ENCODE data around the gene OTULINL.

OTULINL gene

GRCh38 chr5:14577079-14577725 is 4.4 kb upstream of the OTULINL start:
- DNase-seq = no peak

GRCh38 chr5:14577971-14578370 is 3.6 kb upstream of the OTULINL start:
- no peak for DNase-seq

- no peak for DNase-seq
Observed at GRCh38 chr5:14579246-14579645, 2.3 kb upstream of the OTULINL start.

- no peak for DNase-seq
Observed at GRCh38 chr5:14579731-14580397, 1.7 kb upstream of the OTULINL start.

- no peak for DNase-seq
Observed at GRCh38 chr5:14580398-14581034, 1.1 kb upstream of the OTULINL start.

- DNase-seq = peak; percentile 86 to 87
Observed at GRCh38 chr5:14581891-14582796, 552 bp downstream of the OTULINL start.

GRCh38 chr5:14582797-14583137 is 1.2 kb downstream of the OTULINL start:
- DNase-seq = no peak

GRCh38 chr5:14584848-14585247 is 3.3 kb downstream of the OTULINL start:
- no peak for DNase-seq

GRCh38 chr5:14587150-14587549 is 5.6 kb downstream of the OTULINL start:
- peak in 1 of 2 donors; percentile 58 for DNase-seq

GRCh38 chr5:14588145-14588544 is 6.6 kb downstream of the OTULINL start:
- DNase-seq = no peak

- no peak for DNase-seq
Observed at GRCh38 chr5:14588758-14589543, 7.4 kb downstream of the OTULINL start.

GRCh38 chr5:14590949-14591348 is 9.4 kb downstream of the OTULINL start:
- DNase-seq = no peak

GRCh38 chr5:14591548-14591947 is 10.0 kb downstream of the OTULINL start:
- DNase-seq = no peak

- DNase-seq = peak; percentile 13 to 43
Observed at GRCh38 chr5:14593326-14594021, 11.9 kb downstream of the OTULINL start.

- no peak for DNase-seq
Observed at GRCh38 chr5:14594378-14595074, 12.9 kb downstream of the OTULINL start.

GRCh38 chr5:14595189-14595588 is 13.6 kb downstream of the OTULINL start:
- peak; percentile 20 to 55 for DNase-seq

- DNase-seq = no peak
Observed at GRCh38 chr5:14595891-14596290, 14.3 kb downstream of the OTULINL start.

GRCh38 chr5:14597080-14597479 is 15.5 kb downstream of the OTULINL start:
- DNase-seq = no peak

- DNase-seq = no peak
Observed at GRCh38 chr5:14598225-14598624, 16.6 kb downstream of the OTULINL start.

- no peak for DNase-seq
Observed at GRCh38 chr5:14599476-14600127, 18.0 kb downstream of the OTULINL start.

GRCh38 chr5:14600846-14601245 is 19.3 kb downstream of the OTULINL start:
- DNase-seq = no peak
